IMR-90 (cell line): ENCODE results near the gene ATXN3. TPM values are rescaled to one million over a fixed set of nuclear protein-coding genes. Genes with fewer than 3 reads are reported as not detected.

Source experiments
- ATAC-seq: fragments of 200-7000 bp; cut with Tn5 transposase; 2 replicates; pipeline ENCODE4 v1.9.1; 2020; ENCODE audit warnings: low read depth, mild to moderate bottlenecking, moderate library complexity
- BruUV-seq: library from RNA; stranded (reverse); fragments of 400-500 nt; replicated peaks from 2 replicates; lab custom pipeline; 2021; lab: Mats Ljungman, UMichigan
- CTCF ChIA-PET: fragments of 300-600 bp; formaldehyde crosslinking; extraction: SDS; loops from one replicate; lab custom pipeline; 2021; ENCODE audit warnings: antibody characterized with exemption; lab: Yijun Ruan, JAX
- POLR2A ChIA-PET: fragments of 300-600 bp; sonication (Branson Sonifier 250); formaldehyde crosslinking; loops from one replicate; lab custom pipeline; 2022; ENCODE audit warnings: antibody characterized with exemption; ENCODE audit not compliant: unreplicated experiment; lab: Charles Lee
- DNase-seq: peaks from one replicate; pipeline ENCODE4 v3.0.0; 2013
- H2AFZ ChIP-seq: replicated peaks from 2 replicates; pipeline ENCODE3; 2013; ENCODE audit warnings: low read length, mild to moderate bottlenecking; ENCODE audit not compliant: poor library complexity
- H2AK5ac ChIP-seq: 2 replicates; pipeline ENCODE4 v1.6.1; 2013; ENCODE audit warnings: low read depth, low read length, inconsistent platforms
- H2AK9ac ChIP-seq: replicated peaks from 2 replicates; pipeline ENCODE3; 2013; ENCODE audit warnings: mild to moderate bottlenecking, low read depth, low read length, moderate library complexity; ENCODE audit not compliant: poor library complexity
- H2BK120ac ChIP-seq: 2 replicates; pipeline ENCODE4 v1.6.1; 2013; ENCODE audit warnings: low read depth, low read length, inconsistent platforms
- H2BK15ac ChIP-seq: 3 replicates; pipeline ENCODE4 v1.6.1; 2013; ENCODE audit warnings: low read depth, low read length, inconsistent platforms
- H2BK20ac ChIP-seq: 2 replicates; pipeline ENCODE4 v1.6.1; 2013; ENCODE audit warnings: low read depth, mild to moderate bottlenecking, inconsistent platforms, low read length, moderate library complexity
- H2BK5ac ChIP-seq: 2 replicates; pipeline ENCODE4 v1.6.1; 2013; ENCODE audit warnings: mild to moderate bottlenecking, low read depth, low read length, inconsistent platforms; ENCODE audit not compliant: poor library complexity, severe bottlenecking
- H3K14ac ChIP-seq: replicated peaks from 2 replicates; pipeline ENCODE4 v1.6.1; 2013; ENCODE audit warnings: low read depth, low read length, inconsistent platforms
- H3K18ac ChIP-seq: 2 replicates; pipeline ENCODE4 v1.6.1; 2013; ENCODE audit warnings: low read depth, low read length, control low read depth
- H3K23ac ChIP-seq: 2 replicates; pipeline ENCODE4 v1.6.1; 2013; ENCODE audit warnings: low read depth, low read length, inconsistent platforms
- H3K27ac ChIP-seq: 2 replicates; pipeline ENCODE4 v1.5.1; 2013; ENCODE audit warnings: mild to moderate bottlenecking, control low read depth, low read length; ENCODE audit not compliant: insufficient read depth
- H3K27me3 ChIP-seq: 2 replicates; pipeline ENCODE4 v1.6.1; 2013; ENCODE audit warnings: low read length; ENCODE audit not compliant: control insufficient read depth, insufficient read depth
- H3K36me3 ChIP-seq: 2 replicates; pipeline ENCODE4 v1.6.1; 2013; ENCODE audit warnings: low read length, mixed read lengths; ENCODE audit not compliant: control insufficient read depth, insufficient read depth
- H3K4ac ChIP-seq: 2 replicates; pipeline ENCODE4 v1.6.1; 2013; ENCODE audit warnings: low read depth, low read length, inconsistent platforms
- H3K4me1 ChIP-seq: 2 replicates; pipeline ENCODE4 v1.6.1; 2013; ENCODE audit warnings: low read length, mixed read lengths; ENCODE audit not compliant: control insufficient read depth, insufficient read depth
- H3K4me2 ChIP-seq: 2 replicates; pipeline ENCODE4 v1.6.1; 2013; ENCODE audit warnings: low read depth, mild to moderate bottlenecking, control low read depth, low read length, moderate library complexity
- H3K4me3 ChIP-seq: 2 replicates; pipeline ENCODE4 v1.5.1; 2013; ENCODE audit warnings: low read depth, mild to moderate bottlenecking, control low read depth, low read length, moderate library complexity; ENCODE audit not compliant: insufficient read depth
- H3K56ac ChIP-seq: 2 replicates; pipeline ENCODE4 v1.6.1; 2013; ENCODE audit warnings: low read length, inconsistent platforms; ENCODE audit not compliant: insufficient read depth; ENCODE audit errors: extremely low read depth
- H3K79me1 ChIP-seq, 2 experiments: 2 replicates each; pipeline ENCODE4 v1.6.1; 2013; ENCODE audit warnings: low read length in 2 of 2, inconsistent platforms in 1 of 2, low read depth in 1 of 2
- H3K9ac ChIP-seq: 2 replicates; pipeline ENCODE4 v1.6.1; 2013; ENCODE audit warnings: low read depth, low read length, control low read depth
- H3K9me1 ChIP-seq: 2 replicates; pipeline ENCODE4 v1.6.1; 2013; ENCODE audit warnings: low read length, inconsistent platforms; ENCODE audit not compliant: insufficient read depth
- H3K9me3 ChIP-seq: 2 replicates; pipeline ENCODE4 v1.6.1; 2013; ENCODE audit warnings: low read length; ENCODE audit not compliant: control insufficient read depth, insufficient read depth
- H4K20me1 ChIP-seq: 2 replicates; pipeline ENCODE4 v1.6.1; 2013; ENCODE audit warnings: low read length, inconsistent platforms; ENCODE audit not compliant: insufficient read depth
- H4K5ac ChIP-seq: 2 replicates; pipeline ENCODE4 v1.6.1; 2013; ENCODE audit warnings: mild to moderate bottlenecking, low read depth, low read length, control low read depth
- H4K8ac ChIP-seq, 2 experiments: 2 replicates each; pipeline ENCODE4 v1.6.1; 2013; ENCODE audit warnings: low read depth in 2 of 2, low read length in 2 of 2, control low read depth in 1 of 2, inconsistent platforms in 1 of 2
- H4K91ac ChIP-seq: 2 replicates; pipeline ENCODE4 v1.6.1; 2013; ENCODE audit warnings: low read depth, low read length, inconsistent platforms; ENCODE audit not compliant: insufficient read depth
- CEBPB ChIP-seq: IDR thresholded peaks from 2 replicates; pipeline ENCODE4 v1.6.1; 2012; ENCODE audit warnings: low read depth, low read length, improper control_type of control experiment
- MAZ ChIP-seq: IDR thresholded peaks from 2 replicates; pipeline ENCODE4 v1.6.1; 2012; ENCODE audit warnings: low read depth, mild to moderate bottlenecking, low read length, improper control_type of control experiment, moderate library complexity, borderline replicate concordance
- MXI1 ChIP-seq: IDR thresholded peaks from 2 replicates; pipeline ENCODE4 v1.6.1; 2012; ENCODE audit warnings: low read depth, mild to moderate bottlenecking, low read length, moderate library complexity, borderline replicate concordance
- RCOR1 ChIP-seq: IDR thresholded peaks from 2 replicates; pipeline ENCODE4 v1.6.1; 2012; ENCODE audit warnings: mild to moderate bottlenecking, low read length, improper control_type of control experiment; ENCODE audit not compliant: insufficient replicate concordance
- WGBS, 2 experiments: methylation state at CpG; one replicate each; pipeline versions ENCODE4 v1.1.5 to v1.1.7; 2013; ENCODE audit warnings: missing lambda C conversion rate in 2 of 2; ENCODE audit not compliant: insufficient read length in 1 of 2; ENCODE audit errors: extremely low coverage in 2 of 2; 5-methylcytosine and 5-hydroxymethylcytosine counted together
- dilution Hi-C: fragments of 300-500 bp; cut with HindIII; formaldehyde crosslinking; loops from one replicate; pipeline ENCODE4 v1.14.3; 2018; ENCODE audit warnings: low sequenced_read_pairs; ENCODE audit not compliant: unreplicated experiment
- in situ Hi-C: fragments of 300-500 bp; cut with MboI; formaldehyde crosslinking; loops from 3 replicates; pipeline ENCODE4 v1.14.3; 2019; ENCODE audit warnings: low sequenced_read_pairs, inconsistent platforms, mixed read lengths
- intact Hi-C: fragments of 100-400 bp; cut with micrococcal nuclease; formaldehyde crosslinking; loops from 2 replicates; pipeline ENCODE4 v1.10.0; 2022
- polyA plus RNA-seq, 3 experiments: library from polyadenylated mRNA; depleted of rRNA; stranded (reverse); fragments of >200 nt; gene quantifications; 2 replicates each; pipeline ENCODE4 v1.2.3, GENCODE V29; 2012; ENCODE audit warnings: low replicate concordance in 1 of 3
- total RNA-seq: library from RNA; depleted of rRNA; stranded (reverse); fragments of >200 nt; gene quantifications from 2 replicates; pipeline ENCODE4 v1.2.3, GENCODE V29; 2012
- TF ChIP-seq, protein P1 (sequence below): fragments of 150-350 bp; IDR thresholded peaks from 2 replicates; pipeline ENCODE4 v1.6.1; 2016; ENCODE audit warnings: low read depth, mild to moderate bottlenecking, low read length, moderate library complexity, borderline replicate concordance

ATXN3 gene
- total and polyA plus RNA-seq, 2 of the 4 experiments (the other 2 are of a cell fraction), result 9.0 to 13.9 TPM

- no peaks in the 10 kb centered on the region for H3K9me3 ChIP-seq
- H3K9ac ChIP-seq, result no peak overlapping the region
- WGBS, 2 experiments, result no CpG with 5 or more reads among the region's 2 CpGs
- no peak overlapping the region for H2AFZ ChIP-seq
- no peak overlapping the region for H3K27ac ChIP-seq
- peaks cover 3 to 11% of the 10 kb centered on the region in 2 experiments; a peak in 3 of 4 replicates for H3K79me1 ChIP-seq
- no peak overlapping the region for H2BK15ac ChIP-seq
- no peak overlapping the region for H2AK9ac ChIP-seq
- H4K20me1 ChIP-seq, result no peaks in the 10 kb centered on the region
- no peak overlapping the region for H4K8ac ChIP-seq
- H3K4me1 ChIP-seq, result no peaks in the 10 kb centered on the region
- H3K4me3 ChIP-seq, result no peak overlapping the region
- no peak overlapping the region for H3K4ac ChIP-seq
- ATAC-seq, result peak; percentile 77
- H2BK5ac ChIP-seq, result no peak overlapping the region
- no peak overlapping the region for H2AK5ac ChIP-seq
- intact Hi-C loops (loop anchor here (10.0 kb wide), 1 partner anchor 680 kb away; no protein-coding TSS in a partner anchor), in situ Hi-C loops (no loop called here), dilution Hi-C loops (no loop called here)
- H4K5ac ChIP-seq, result no peak overlapping the region
- no peak overlapping the region for H3K56ac ChIP-seq
- H4K91ac ChIP-seq, result no peak overlapping the region
- H3K18ac ChIP-seq, result no peak overlapping the region
- TF ChIP-seq CEBPB (no peak), RCOR1 (no peak), MXI1 (no peak), MAZ (no peak)
- TF ChIP-seq, protein P1, sequence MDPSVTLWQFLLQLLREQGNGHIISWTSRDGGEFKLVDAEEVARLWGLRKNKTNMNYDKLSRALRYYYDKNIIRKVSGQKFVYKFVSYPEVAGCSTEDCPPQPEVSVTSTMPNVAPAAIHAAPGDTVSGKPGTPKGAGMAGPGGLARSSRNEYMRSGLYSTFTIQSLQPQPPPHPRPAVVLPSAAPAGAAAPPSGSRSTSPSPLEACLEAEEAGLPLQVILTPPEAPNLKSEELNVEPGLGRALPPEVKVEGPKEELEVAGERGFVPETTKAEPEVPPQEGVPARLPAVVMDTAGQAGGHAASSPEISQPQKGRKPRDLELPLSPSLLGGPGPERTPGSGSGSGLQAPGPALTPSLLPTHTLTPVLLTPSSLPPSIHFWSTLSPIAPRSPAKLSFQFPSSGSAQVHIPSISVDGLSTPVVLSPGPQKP, result no peak
- H3K36me3 ChIP-seq, result peaks cover 43% of the 10 kb centered on the region
- POLR2A ChIA-PET, result no interaction called here
- no peaks in the 10 kb centered on the region for H3K27me3 ChIP-seq
- DNase-seq, result peak; percentile 74
- no peak overlapping the region for H2BK120ac ChIP-seq
- CTCF ChIA-PET, result interaction anchor here (1.9 kb wide), 1 partner anchor 10 kb away, joined by 6 read pairs; no protein-coding TSS in a partner anchor
- no TSS peak for BruUV-seq
- H2BK20ac ChIP-seq, result no peak overlapping the region
- no peaks in the 10 kb centered on the region; the same call in 1 of the 2 replicates for H3K9me1 ChIP-seq
- H3K23ac ChIP-seq, result no peak overlapping the region
- H3K4me2 ChIP-seq, result no peak overlapping the region
- H3K14ac ChIP-seq, result no peak overlapping the region
Measured at GRCh38 chr14:92144708-92145107, 38.3 kb upstream of the ATXN3 start.
